ENCODE measurements around the gene CAPN10.

CAPN10 gene

DNA sequence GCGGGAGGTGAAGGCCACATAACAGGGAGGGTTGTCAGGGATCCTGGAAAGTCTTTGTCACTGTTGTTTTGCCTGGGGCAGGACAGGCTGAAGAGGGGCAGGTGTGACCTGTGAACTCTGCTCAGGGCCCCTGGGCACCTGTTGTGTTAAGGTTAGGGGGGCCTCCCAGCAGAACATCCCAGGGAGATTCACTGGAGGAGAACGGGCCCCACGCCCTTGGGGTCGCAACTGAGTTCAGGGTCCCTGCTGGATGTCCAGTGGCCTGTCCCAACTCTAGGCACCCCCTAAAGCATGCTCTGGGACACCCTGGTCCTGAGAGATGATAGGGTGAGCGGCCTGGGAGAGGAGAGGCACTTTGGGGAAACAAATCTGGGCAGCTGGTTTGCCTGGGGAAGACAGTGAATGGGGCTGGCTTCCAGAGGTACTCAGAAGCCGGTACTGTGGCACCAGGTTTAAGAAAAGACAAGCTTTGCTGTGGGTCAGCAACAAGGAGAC, 61.7 kb downstream of the CAPN10 start:
- CTCF ChIA-PET = no interaction called here
- TF ChIP-seq, protein P1, sequence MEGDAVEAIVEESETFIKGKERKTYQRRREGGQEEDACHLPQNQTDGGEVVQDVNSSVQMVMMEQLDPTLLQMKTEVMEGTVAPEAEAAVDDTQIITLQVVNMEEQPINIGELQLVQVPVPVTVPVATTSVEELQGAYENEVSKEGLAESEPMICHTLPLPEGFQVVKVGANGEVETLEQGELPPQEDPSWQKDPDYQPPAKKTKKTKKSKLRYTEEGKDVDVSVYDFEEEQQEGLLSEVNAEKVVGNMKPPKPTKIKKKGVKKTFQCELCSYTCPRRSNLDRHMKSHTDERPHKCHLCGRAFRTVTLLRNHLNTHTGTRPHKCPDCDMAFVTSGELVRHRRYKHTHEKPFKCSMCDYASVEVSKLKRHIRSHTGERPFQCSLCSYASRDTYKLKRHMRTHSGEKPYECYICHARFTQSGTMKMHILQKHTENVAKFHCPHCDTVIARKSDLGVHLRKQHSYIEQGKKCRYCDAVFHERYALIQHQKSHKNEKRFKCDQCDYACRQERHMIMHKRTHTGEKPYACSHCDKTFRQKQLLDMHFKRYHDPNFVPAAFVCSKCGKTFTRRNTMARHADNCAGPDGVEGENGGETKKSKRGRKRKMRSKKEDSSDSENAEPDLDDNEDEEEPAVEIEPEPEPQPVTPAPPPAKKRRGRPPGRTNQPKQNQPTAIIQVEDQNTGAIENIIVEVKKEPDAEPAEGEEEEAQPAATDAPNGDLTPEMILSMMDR (conservative IDR thresholded peaks at IDR 0.05; ENCODE audit: low read depth) = no peak
- no peak overlapping the region for H3K27ac ChIP-seq
- POLR2A ChIA-PET (ENCODE audit: low non-redundant PET) = no interaction called here
- DNase-seq (ENCODE audit: low spot score) = no peak
